Ishikawa (cell line): ENCODE measurements around the gene LCMT1.

Experiments used
- EP300 ChIP-seq: IDR thresholded peaks from 2 replicates; pipeline ENCODE4 v1.6.1; 2012; ENCODE audit warnings: borderline replicate concordance
- ZBTB7A ChIP-seq: IDR thresholded peaks from 2 replicates; pipeline ENCODE4 v1.6.1; 2012; ENCODE audit warnings: low read depth

DNA sequence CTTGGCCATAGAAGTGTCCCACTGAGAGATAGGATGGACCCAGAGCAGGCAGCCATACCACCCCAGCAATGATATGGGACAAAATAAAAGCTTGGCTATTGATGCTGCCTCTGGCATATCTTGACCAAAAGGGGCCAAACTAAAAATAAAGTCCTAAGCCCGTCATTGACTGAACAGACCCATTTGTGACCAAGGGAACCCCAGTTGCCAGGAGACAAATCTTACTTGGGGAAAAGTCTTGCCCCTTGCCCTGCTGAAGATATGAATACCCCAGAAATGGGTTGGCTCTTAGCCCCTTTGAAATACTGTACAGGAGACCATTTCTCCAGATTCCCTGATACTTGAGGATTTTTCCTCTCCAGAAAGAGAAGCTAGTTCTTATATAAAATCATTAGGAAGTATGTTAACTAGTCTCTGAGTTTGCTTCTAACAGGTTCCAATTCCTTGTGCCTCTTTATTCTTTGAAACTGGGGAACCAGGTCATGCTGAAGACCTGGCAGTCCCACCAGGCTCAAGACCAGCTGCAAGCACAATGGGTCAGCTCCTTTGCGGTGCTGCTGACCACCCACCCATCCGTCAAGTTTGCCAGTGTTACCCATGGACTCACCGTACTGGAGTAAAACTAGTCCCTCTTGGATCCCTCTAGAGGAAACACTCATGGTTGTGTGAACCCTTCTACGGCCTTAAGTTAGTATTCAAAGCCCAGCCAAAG, 31.0 kb upstream of the LCMT1 start:
- TF ChIP-seq EP300 (no peak), ZBTB7A (no peak)
